OCI-LY1 (cell line): ENCODE data around the gene PAQR8.

ENCODE experiments used
- H2AFZ ChIP-seq: fragments of 200-600 bp; sonication (generic), shearing (Covaris generic); 2 replicates; pipeline ENCODE4 v1.6.0; 2014; ENCODE audit warnings: antibody characterized with exemption, mild to moderate bottlenecking, low read length
- H3F3A ChIP-seq: fragments of 200-600 bp; sonication (generic), shearing (Covaris generic); 2 replicates; pipeline ENCODE4 v1.6.0; 2014; ENCODE audit warnings: mild to moderate bottlenecking, antibody characterized with exemption, low read length, moderate library complexity; ENCODE audit not compliant: insufficient read depth
- H3K27ac ChIP-seq: fragments of 200-600 bp; sonication (generic); 2 replicates; pipeline ENCODE4 v1.5.1; 2014; ENCODE audit warnings: low read length, mixed run types, mild to moderate bottlenecking, low read depth; ENCODE audit not compliant: poor library complexity, severe bottlenecking
- H3K27me3 ChIP-seq: fragments of 200-600 bp; sonication (generic); 2 replicates; pipeline ENCODE4 v1.6.0; 2014; ENCODE audit warnings: antibody characterized with exemption, mild to moderate bottlenecking, low read length, moderate library complexity; ENCODE audit not compliant: insufficient read depth
- H3K36me3 ChIP-seq: fragments of 200-600 bp; sonication (generic); 2 replicates; pipeline ENCODE4 v1.6.1; 2014; ENCODE audit warnings: mild to moderate bottlenecking, antibody characterized with exemption, low read length, moderate library complexity, mixed read lengths; ENCODE audit not compliant: insufficient read depth
- H3K4me1 ChIP-seq: fragments of 200-600 bp; sonication (generic); 2 replicates; pipeline ENCODE4 v1.5.1; 2014; ENCODE audit warnings: mild to moderate bottlenecking, low read length, moderate library complexity; ENCODE audit not compliant: insufficient read depth, severe bottlenecking
- H3K4me2 ChIP-seq: fragments of 200-600 bp; sonication (generic), shearing (Covaris generic); 2 replicates; pipeline ENCODE4 v1.6.1; 2014; ENCODE audit warnings: low read length
- H3K4me3 ChIP-seq: fragments of 200-600 bp; sonication (generic); 2 replicates; pipeline ENCODE4 v1.5.1; 2014; ENCODE audit warnings: low read length, low read depth, mild to moderate bottlenecking, mixed read lengths; ENCODE audit not compliant: poor library complexity, severe bottlenecking
- H3K79me2 ChIP-seq: fragments of 200-600 bp; shearing (Covaris generic); 2 replicates; pipeline ENCODE4 v1.6.1; 2016; ENCODE audit warnings: mixed run types, low read length, mixed read lengths; ENCODE audit not compliant: insufficient read depth
- H3K9ac ChIP-seq: fragments of 200-600 bp; sonication (generic), shearing (Covaris generic); 2 replicates; pipeline ENCODE4 v1.6.1; 2014; ENCODE audit warnings: mild to moderate bottlenecking, low read length, mixed read lengths
- H3K9me2 ChIP-seq: fragments of 200-600 bp; sonication (generic), shearing (Covaris generic); 2 replicates; pipeline ENCODE4 v1.6.1; 2014; ENCODE audit warnings: low read depth, mild to moderate bottlenecking, low read length, mixed read lengths
- H3K9me3 ChIP-seq: fragments of 200-600 bp; shearing (Covaris generic); 2 replicates; pipeline ENCODE4 v1.6.1; 2014; ENCODE audit warnings: low read length, mixed read lengths
- H4K20me1 ChIP-seq: fragments of 200-600 bp; sonication (generic), shearing (Covaris generic); 2 replicates; pipeline ENCODE4 v1.6.0; 2016; ENCODE audit warnings: mild to moderate bottlenecking, low read length; ENCODE audit not compliant: insufficient read depth
- EZH2 ChIP-seq: fragments of 200-600 bp; sonication (generic), shearing (Covaris generic); IDR thresholded peaks from 2 replicates; pipeline ENCODE4 v1.8.0; 2017; ENCODE audit warnings: borderline replicate concordance, mixed run types, mild to moderate bottlenecking, antibody characterized with exemption, low read length, moderate library complexity, mixed read lengths
- TF ChIP-seq, protein P1 (sequence below): fragments of 200-600 bp; sonication (generic), shearing (Covaris generic); IDR thresholded peaks from 2 replicates; pipeline ENCODE4 v1.5.1; 2017; ENCODE audit warnings: mild to moderate bottlenecking, antibody characterized with exemption, low read length, moderate library complexity, mixed read lengths

Gene PAQR8

DNA sequence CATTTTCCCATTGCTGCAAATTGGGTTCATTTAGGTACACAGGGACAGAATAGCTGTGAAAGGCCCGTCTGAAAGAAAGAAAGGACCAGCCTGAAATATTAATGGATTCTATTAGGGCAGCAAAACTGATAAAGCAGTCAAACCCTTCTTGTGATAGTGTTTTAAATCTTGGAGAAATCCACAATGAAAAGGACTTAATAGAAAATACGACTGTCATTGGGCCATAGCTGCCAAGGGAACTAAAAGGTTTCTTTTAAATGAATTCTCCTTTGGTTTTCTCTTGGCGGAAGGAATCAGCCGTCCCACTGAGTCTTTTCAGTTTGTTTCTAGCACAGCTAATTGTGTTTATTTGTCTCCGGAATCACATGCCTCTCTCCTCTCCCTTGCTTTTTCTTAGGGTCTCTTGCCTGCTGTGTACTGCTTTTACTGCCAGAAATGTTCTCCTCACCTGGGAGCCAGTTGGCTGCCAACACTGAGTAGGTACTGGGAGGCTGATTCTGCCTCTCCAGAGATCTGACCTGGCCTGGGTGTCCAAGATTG, 11.3 kb downstream of the PAQR8 start:
- Histone ChIP-seq H4K20me1 (no peaks in the 10 kb centered on the region), H2AFZ (no peak overlapping the region), H3K4me1 (peaks cover 24% of the 10 kb centered on the region), H3K36me3 (peaks cover 14% of the 10 kb centered on the region; the same call in 1 of the 2 replicates), H3K4me2 (no peak overlapping the region), H3K9ac (no peak overlapping the region), H3K27ac (no peak overlapping the region), H3K9me2 (no peaks in the 10 kb centered on the region), H3K4me3 (no peak overlapping the region), H3K9me3 (no peaks in the 10 kb centered on the region), H3K27me3 (no peaks in the 10 kb centered on the region), H3K79me2 (peaks cover 3% of the 10 kb centered on the region; the same call in 1 of the 2 replicates), H3F3A (no peaks in the 10 kb centered on the region)
- TF ChIP-seq, protein P1, sequence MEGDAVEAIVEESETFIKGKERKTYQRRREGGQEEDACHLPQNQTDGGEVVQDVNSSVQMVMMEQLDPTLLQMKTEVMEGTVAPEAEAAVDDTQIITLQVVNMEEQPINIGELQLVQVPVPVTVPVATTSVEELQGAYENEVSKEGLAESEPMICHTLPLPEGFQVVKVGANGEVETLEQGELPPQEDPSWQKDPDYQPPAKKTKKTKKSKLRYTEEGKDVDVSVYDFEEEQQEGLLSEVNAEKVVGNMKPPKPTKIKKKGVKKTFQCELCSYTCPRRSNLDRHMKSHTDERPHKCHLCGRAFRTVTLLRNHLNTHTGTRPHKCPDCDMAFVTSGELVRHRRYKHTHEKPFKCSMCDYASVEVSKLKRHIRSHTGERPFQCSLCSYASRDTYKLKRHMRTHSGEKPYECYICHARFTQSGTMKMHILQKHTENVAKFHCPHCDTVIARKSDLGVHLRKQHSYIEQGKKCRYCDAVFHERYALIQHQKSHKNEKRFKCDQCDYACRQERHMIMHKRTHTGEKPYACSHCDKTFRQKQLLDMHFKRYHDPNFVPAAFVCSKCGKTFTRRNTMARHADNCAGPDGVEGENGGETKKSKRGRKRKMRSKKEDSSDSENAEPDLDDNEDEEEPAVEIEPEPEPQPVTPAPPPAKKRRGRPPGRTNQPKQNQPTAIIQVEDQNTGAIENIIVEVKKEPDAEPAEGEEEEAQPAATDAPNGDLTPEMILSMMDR = no peak
- no peak for TF ChIP-seq EZH2

DNA sequence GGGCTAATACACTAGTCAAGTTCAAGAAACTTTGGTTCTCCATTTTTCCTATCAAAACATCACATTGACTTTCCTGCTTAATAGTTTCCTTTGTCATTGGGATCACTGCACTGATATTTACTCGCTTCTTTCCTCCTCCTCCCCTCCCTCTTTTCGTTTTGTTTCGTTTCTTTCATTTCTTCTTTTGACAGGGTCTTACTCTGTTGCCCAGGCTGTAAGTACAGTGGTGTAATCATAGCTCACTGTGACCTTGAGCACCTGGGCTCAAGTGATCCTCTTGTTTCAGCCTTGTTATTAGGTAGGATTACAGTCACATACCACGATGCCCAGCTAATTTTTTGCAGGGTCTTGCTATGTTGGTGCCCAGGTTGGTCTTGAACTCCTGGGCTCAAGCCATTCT, 12.3 kb downstream of the PAQR8 start:
- H3K9me3 ChIP-seq = no peaks in the 10 kb centered on the region
- no peak overlapping the region for H3K27ac ChIP-seq
- no peaks in the 10 kb centered on the region for H4K20me1 ChIP-seq
- TF ChIP-seq, protein P1 = no peak
- TF ChIP-seq EZH2 = no peak
- H3K36me3 ChIP-seq = peaks cover 14% of the 10 kb centered on the region; the same call in 1 of the 2 replicates
- H3K4me1 ChIP-seq = peaks cover 24% of the 10 kb centered on the region
- H3K9ac ChIP-seq = no peak overlapping the region
- no peak overlapping the region for H3K4me2 ChIP-seq
- no peaks in the 10 kb centered on the region for H3K9me2 ChIP-seq
- H3K27me3 ChIP-seq = no peaks in the 10 kb centered on the region
- no peak overlapping the region for H2AFZ ChIP-seq
- H3K4me3 ChIP-seq = no peak overlapping the region
- H3F3A ChIP-seq = no peaks in the 10 kb centered on the region
- H3K79me2 ChIP-seq = peaks cover 3% of the 10 kb centered on the region; the same call in 1 of the 2 replicates

DNA sequence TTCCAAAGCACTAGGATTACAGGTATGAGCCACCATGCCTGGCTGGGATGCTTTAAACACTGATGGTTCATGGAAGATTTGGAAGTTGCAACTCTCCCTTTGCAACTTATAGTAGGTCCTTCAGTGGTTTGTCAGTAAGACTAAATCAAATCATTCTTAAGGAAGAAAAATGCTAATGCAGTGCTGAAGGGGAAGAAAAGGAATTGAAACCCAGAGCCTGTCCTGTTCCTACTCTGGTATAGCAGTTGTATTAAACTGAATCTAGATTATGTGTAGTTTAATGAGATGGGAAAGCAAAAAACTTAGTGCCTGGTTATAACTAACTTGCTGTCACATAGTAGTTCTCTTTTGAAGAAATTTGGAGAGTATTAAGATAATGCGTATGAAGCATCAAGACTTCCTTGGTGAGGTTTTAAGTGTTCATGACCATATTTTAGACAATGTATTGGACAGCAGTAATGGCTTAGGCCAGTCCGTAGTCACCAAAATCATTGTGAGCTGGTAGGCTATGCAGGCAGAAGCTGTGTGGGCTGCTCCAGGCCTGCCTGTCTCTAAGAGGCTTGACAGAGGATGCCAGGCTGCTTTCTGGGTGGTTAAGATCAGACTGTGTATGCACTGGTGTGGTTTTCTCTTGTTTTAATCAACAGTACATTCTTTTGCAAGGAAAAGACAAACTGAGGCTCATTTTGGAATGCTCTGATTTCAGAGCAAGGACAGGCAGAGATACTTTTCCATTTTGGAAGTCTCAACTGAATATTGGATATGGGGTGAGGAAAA, 14.0 kb downstream of the PAQR8 start:
- Histone ChIP-seq H3K4me3 (no peak overlapping the region), H3K9ac (no peak overlapping the region), H3K4me1 (peaks cover 24% of the 10 kb centered on the region), H3K27ac (no peak overlapping the region), H2AFZ (no peak overlapping the region), H3K4me2 (no peak overlapping the region), H3K27me3 (no peaks in the 10 kb centered on the region), H3K36me3 (peaks cover 14% of the 10 kb centered on the region; the same call in 1 of the 2 replicates), H3K79me2 (peaks cover 3% of the 10 kb centered on the region; the same call in 1 of the 2 replicates), H4K20me1 (no peaks in the 10 kb centered on the region), H3K9me2 (no peaks in the 10 kb centered on the region), H3K9me3 (no peaks in the 10 kb centered on the region), H3F3A (no peaks in the 10 kb centered on the region)
- TF ChIP-seq, protein P1 = no peak
